Gastrocnemius medialis (tissue), 4 donors: ENCODE results near the gene CDSN. TPM values are rescaled to one million over a fixed set of nuclear protein-coding genes. Genes with fewer than 3 reads are reported as not detected.

Experiments
- ATAC-seq, 2 donors: fragments of 150-250 bp; one replicate each; pipeline ENCODE4 v1.9.1; 2016
- DNase-seq, 2 donors: peaks; one replicate each; pipeline ENCODE4 v3.0.0-alpha.2; 2019
- H3K27ac ChIP-seq, 4 donors: fragments of 200-600 bp; sonication (generic); 1 replicate in 1 of 4; 2 replicates in 3 of 4; pipeline ENCODE4 v1.5.1; 2016 to 2018; ENCODE audit warnings: mild to moderate bottlenecking in 2 of 4, moderate library complexity in 1 of 4
- H3K27me3 ChIP-seq, 3 donors: fragments of 200-600 bp; sonication (generic) in 2 of 3; 1 replicate in 1 of 3; 2 replicates in 2 of 3; pipeline versions ENCODE4 v1.5.1 to v1.6.0; 2016 to 2019; ENCODE audit warnings: mild to moderate bottlenecking in 1 of 3, moderate library complexity in 1 of 3
- H3K36me3 ChIP-seq, 2 donors: fragments of 200-600 bp; sonication (generic) in 1 of 2; one replicate each; pipeline ENCODE4 v1.5.1; 2017 to 2018
- H3K4me1 ChIP-seq, 2 donors: fragments of 200-600 bp; sonication (generic) in 1 of 2; one replicate each; pipeline ENCODE4 v1.5.1; 2016 to 2017; ENCODE audit warnings: mild to moderate bottlenecking in 2 of 2
- H3K4me3 ChIP-seq, 4 donors: fragments of 200-600 bp; sonication (generic) in 3 of 4; 1 replicate in 1 of 4; 2 replicates in 3 of 4; pipeline ENCODE4 v1.5.1; 2016 to 2019; ENCODE audit warnings: mild to moderate bottlenecking in 2 of 4
- H3K9me3 ChIP-seq, 3 donors: fragments of 200-600 bp; sonication (generic) in 2 of 3; 1 replicate in 1 of 3; 2 replicates in 2 of 3; pipeline ENCODE4 v1.5.1; 2016 to 2019
- CTCF ChIP-seq, 5 experiments: fragments of 450-650 bp in 3 of 5; fragments of 200-600 bp in 2 of 5; sonication (generic) in 2 of 5; IDR thresholded peaks in 4 of 5; conservative IDR thresholded peaks in 1 of 5; 1 replicate in 4 of 5; 2 replicates in 1 of 5; pipeline ENCODE4 v1.5.1; 2016 to 2019; ENCODE audit warnings: antibody characterized with exemption in 5 of 5, mild to moderate bottlenecking in 3 of 5, moderate library complexity in 3 of 5
- POLR2A ChIP-seq, 2 donors: fragments of 450-650 bp; IDR thresholded peaks; one replicate each; pipeline ENCODE4 v1.6.1; 2017; ENCODE audit warnings: antibody characterized with exemption in 2 of 2, mild to moderate bottlenecking in 2 of 2, moderate library complexity in 2 of 2
- in situ Hi-C, 4 donors: fragments of 200-750 bp; cut with MboI; loops; one replicate each; pipeline versions ENCODE4 v1.15.0 to v1.8.0; 2017; ENCODE audit warnings: low sequenced_read_pairs in 4 of 4
- intact Hi-C: fragments of 100-400 bp; cut with DNase I; formaldehyde crosslinking; loops from one replicate; pipeline ENCODE4 v1.15.1; 2023; ENCODE audit warnings: low total_unique reads
- total RNA-seq, 4 donors: library from RNA; depleted of rRNA; stranded (reverse); fragments of >200 nt; gene quantifications; one replicate each; pipeline versions ENCODE4 v1.1.0 to v1.2.3, GENCODE V29; 2016

The CDSN gene
- total RNA-seq, 4 donors from 2014 or later: not detected

DNA sequence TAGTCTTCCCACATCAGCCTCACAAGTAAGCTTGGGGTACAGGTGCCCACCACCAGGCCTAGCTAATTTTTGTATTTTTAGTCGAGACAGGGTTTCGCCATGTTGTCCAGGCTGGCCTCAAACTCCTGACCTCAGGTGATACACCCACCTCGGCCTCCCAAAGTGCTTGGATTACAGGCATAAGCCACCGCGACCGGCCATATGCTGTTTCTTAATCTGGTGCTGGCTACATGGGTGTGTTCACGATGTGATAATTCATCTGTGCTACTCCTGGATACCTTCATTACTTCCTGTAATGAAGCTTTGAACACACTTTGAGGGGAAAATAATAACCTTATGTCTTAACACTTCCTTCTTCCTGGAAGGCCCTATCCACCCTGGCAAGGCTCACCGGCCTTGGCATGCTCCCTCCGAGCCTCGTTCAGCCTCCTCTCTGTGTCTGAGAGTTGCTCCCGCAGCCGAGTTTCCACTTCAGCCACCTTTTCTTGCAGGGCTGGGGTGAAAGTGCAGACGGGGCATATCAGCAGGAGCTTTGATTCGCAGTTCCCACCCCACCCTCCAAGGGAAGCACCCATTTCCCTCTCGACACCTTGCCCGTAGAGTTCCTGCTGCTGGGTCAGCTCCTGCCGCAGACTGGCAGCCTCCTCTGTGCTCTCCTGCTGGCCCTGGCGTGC, 24.2 kb upstream of the CDSN start:
- no peak for TF ChIP-seq CTCF (IDR thresholded peaks at IDR 0.05 in 4 of 5, conservative IDR thresholded peaks at IDR 0.05 in 1 of 5)
- TF ChIP-seq POLR2A (IDR thresholded peaks at IDR 0.05): no peak
- Histone ChIP-seq H3K9me3 (no peaks in the 10 kb centered on the region), H3K4me3 (no peak overlapping the region), H3K36me3 (peaks cover 0 to 19% of the 10 kb centered on the region in 2 donors), H3K27ac (no peak overlapping the region), H3K27me3 (no peaks in the 10 kb centered on the region), H3K4me1 (no peaks in the 10 kb centered on the region)
- DNase-seq (no peak), ATAC-seq (no peak)
- in situ Hi-C loops (no loop called here), intact Hi-C loops (no loop called here)

DNA sequence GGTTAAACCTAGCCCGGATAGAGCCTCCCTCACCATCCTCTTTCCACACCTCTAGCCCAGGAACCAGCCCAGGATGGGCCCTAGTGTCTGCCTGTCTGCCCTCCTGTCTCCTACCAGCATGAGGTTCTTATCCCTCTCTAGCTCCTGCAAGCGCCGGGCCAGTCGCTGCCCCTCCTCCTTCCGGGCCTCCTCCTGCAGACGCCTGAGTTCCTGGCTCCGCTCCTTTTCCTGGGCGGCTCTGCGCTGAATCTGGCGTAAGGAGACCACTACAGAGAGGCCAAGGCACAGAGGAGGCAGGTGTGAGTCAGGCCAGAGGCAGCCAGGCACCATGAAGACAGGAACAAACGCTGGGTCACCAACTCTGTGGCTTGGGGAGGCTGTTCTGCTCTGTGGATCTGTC, 22.9 kb upstream of the CDSN start:
- intact Hi-C loops: no loop called here
- DNase-seq (peak in 1 of 2 donors; percentile 62), ATAC-seq (peak; percentile 48 to 60)
- Histone ChIP-seq H3K36me3 (peaks cover 0 to 15% of the 10 kb centered on the region in 2 donors), H3K4me1 (no peaks in the 10 kb centered on the region), H3K27me3 (no peaks in the 10 kb centered on the region), H3K9me3 (no peaks in the 10 kb centered on the region), H3K27ac (peak overlapping the region in 2 of 4 donors; percentile 12 to 35), H3K4me3 (no peak overlapping the region)
- in situ Hi-C loops: no loop called here
- TF ChIP-seq CTCF (IDR thresholded peaks at IDR 0.05 in 4 of 5, conservative IDR thresholded peaks at IDR 0.05 in 1 of 5) (no peak), POLR2A (IDR thresholded peaks at IDR 0.05) (no peak)

DNA sequence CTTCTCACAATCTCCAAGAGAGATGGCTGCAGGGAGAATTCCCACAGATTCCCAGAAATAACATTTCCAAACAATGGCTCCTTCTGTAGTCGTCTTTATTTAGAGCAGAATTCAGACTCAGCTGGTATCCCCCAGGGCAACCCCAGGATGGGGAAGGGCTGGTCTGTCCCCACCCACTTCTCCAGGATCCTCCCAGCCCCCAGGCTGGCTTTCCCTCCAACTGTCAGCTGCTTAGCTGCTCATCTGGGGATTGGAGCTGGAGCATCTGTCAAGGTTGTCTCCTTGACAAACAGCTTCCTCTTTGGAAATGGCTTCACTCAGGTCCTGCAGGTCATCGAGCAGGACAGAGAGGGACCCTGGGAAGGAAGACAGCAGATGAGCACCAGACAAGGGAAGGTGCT, 22.1 kb upstream of the CDSN start:
- Histone ChIP-seq H3K4me3 (no peak overlapping the region), H3K27ac (no peak overlapping the region), H3K9me3 (no peaks in the 10 kb centered on the region), H3K4me1 (no peaks in the 10 kb centered on the region), H3K36me3 (peaks cover 0 to 13% of the 10 kb centered on the region in 2 donors), H3K27me3 (no peaks in the 10 kb centered on the region)
- in situ Hi-C loops (no loop called here), intact Hi-C loops (no loop called here)
- peak in 1 of 2 donors; percentile 16 for ATAC-seq
- DNase-seq: no peak
- no peak for TF ChIP-seq POLR2A (IDR thresholded peaks at IDR 0.05)
- TF ChIP-seq CTCF (IDR thresholded peaks at IDR 0.05 in 4 of 5, conservative IDR thresholded peaks at IDR 0.05 in 1 of 5): no peak

- no peaks in the 10 kb centered on the region for H3K9me3 ChIP-seq
- H3K4me3 ChIP-seq: no peak overlapping the region
- in situ Hi-C loops (no loop called here), intact Hi-C loops (no loop called here)
- DNase-seq: no peak
- TF ChIP-seq CTCF (IDR thresholded peaks at IDR 0.05 in 4 of 5, conservative IDR thresholded peaks at IDR 0.05 in 1 of 5) (no peak), POLR2A (IDR thresholded peaks at IDR 0.05) (no peak)
- H3K27me3 ChIP-seq: no peaks in the 10 kb centered on the region
- H3K27ac ChIP-seq: no peak overlapping the region
- no peaks in the 10 kb centered on the region for H3K4me1 ChIP-seq
- H3K36me3 ChIP-seq: peaks cover 0 to 13% of the 10 kb centered on the region in 2 donors
- ATAC-seq: no peak
Observed at GRCh38 chr6:31140643-31141042, 20.4 kb upstream of the CDSN start.
